UCSD-AML1 (cell line): ENCODE data around the gene LOXL3.

Experiments used
- DNase-seq: peaks from one replicate; lab custom pipeline; 2025; ENCODE audit not compliant: unreplicated experiment; lab: John Stamatoyannopoulos, UW

The LOXL3 gene

GRCh38 chr2:74510272-74510671 lies 43.5 kb downstream of the LOXL3 start:
- no peak for DNase-seq

GRCh38 chr2:74507926-74508520 lies 45.7 kb downstream of the LOXL3 start:
- DNase-seq: no peak

GRCh38 chr2:74507145-74507925 lies 46.4 kb downstream of the LOXL3 start, which contains the start of gene PCGF1:
Gene PCGF1 (minus strand): TSS chr2:74507695. CDS start chr2:74507668, 27 bp downstream.
- peak; percentile 98 for DNase-seq

- DNase-seq: no peak
Observed at GRCh38 chr2:74505448-74506246, 48.1 kb downstream of the LOXL3 start.

- no peak for DNase-seq
Observed at GRCh38 chr2:74504591-74504990, 49.2 kb downstream of the LOXL3 start.

GRCh38 chr2:74503506-74504475 lies 50.0 kb downstream of the LOXL3 start:
- no peak for DNase-seq

- DNase-seq: peak; percentile 86
Observed at GRCh38 chr2:74502720-74503505, 50.8 kb downstream of the LOXL3 start.

GRCh38 chr2:74502147-74502719 lies 51.5 kb downstream of the LOXL3 start:
- no peak for DNase-seq

- DNase-seq: no peak
Observed at GRCh38 chr2:74501335-74502071, 52.2 kb downstream of the LOXL3 start.

- DNase-seq: no peak
Observed at GRCh38 chr2:74500578-74500946, 53.2 kb downstream of the LOXL3 start.

- no peak for DNase-seq
Observed at GRCh38 chr2:74499940-74500577, 53.7 kb downstream of the LOXL3 start.

- no peak for DNase-seq
Observed at GRCh38 chr2:74499267-74499939, 54.3 kb downstream of the LOXL3 start, which contains the start of gene LBX2. Gene LBX2 (minus strand): TSS chr2:74499603. CDS start chr2:74499537, 66 bp downstream.

- DNase-seq: no peak
Observed at GRCh38 chr2:74498500-74499266, 55.1 kb downstream of the LOXL3 start.

GRCh38 chr2:74497777-74498499 lies 55.8 kb downstream of the LOXL3 start:
- DNase-seq: no peak

- DNase-seq: no peak
Observed at GRCh38 chr2:74496997-74497776, 56.6 kb downstream of the LOXL3 start.
